SU-DHL-6 (cell line): ENCODE data around the gene RNASE13.

Experiments
- EZH2phosphoT487 ChIP-seq: fragments of 200-600 bp; sonication (generic), shearing (Covaris generic); conservative IDR thresholded peaks from 2 replicates; pipeline ENCODE4 v1.6.1; 2018; ENCODE audit warnings: mild to moderate bottlenecking, antibody characterized with exemption, low read length, moderate library complexity, mixed read lengths
- TF ChIP-seq, protein P1 (sequence below): fragments of 200-600 bp; sonication (generic); IDR thresholded peaks from one replicate; pipeline ENCODE4 v1.5.1; 2017; ENCODE audit warnings: antibody characterized with exemption, mild to moderate bottlenecking, low read length, moderate library complexity; ENCODE audit not compliant: insufficient read depth, poor library complexity, severe bottlenecking

DNA sequence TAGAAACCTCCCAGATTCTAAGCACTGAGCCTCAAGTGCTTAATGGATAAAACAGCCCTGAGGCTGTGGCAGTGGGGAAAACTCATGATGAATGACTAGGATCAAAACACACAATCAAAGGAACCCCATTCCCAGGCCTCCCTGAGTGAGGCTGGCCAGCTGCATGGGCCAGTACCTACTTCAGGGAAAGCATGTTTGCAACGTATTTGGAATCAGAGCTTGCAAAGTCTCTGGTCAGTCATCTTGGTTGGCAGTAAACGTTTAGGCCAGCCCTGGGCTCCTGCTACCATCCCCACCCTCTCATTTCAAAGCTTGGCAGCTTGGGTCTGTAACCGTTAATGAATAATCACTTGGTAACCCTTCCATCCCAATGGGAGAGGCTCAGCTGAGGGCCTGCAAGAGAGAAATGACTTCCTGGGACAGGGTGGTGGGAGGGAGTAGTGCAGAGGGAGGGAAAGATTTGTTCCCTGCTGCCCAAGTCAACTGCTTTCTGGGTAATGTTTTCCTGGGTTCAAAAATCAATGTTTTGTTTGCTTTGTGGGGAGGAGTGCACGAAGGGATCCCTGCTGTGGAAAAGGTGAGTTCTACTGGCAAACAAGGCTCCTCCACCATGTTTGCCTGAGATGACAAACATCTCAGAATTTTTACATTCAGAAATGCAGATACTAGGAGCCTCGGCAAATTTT, 21.0 kb upstream of the RNASE13 start:
- TF ChIP-seq, protein P1, sequence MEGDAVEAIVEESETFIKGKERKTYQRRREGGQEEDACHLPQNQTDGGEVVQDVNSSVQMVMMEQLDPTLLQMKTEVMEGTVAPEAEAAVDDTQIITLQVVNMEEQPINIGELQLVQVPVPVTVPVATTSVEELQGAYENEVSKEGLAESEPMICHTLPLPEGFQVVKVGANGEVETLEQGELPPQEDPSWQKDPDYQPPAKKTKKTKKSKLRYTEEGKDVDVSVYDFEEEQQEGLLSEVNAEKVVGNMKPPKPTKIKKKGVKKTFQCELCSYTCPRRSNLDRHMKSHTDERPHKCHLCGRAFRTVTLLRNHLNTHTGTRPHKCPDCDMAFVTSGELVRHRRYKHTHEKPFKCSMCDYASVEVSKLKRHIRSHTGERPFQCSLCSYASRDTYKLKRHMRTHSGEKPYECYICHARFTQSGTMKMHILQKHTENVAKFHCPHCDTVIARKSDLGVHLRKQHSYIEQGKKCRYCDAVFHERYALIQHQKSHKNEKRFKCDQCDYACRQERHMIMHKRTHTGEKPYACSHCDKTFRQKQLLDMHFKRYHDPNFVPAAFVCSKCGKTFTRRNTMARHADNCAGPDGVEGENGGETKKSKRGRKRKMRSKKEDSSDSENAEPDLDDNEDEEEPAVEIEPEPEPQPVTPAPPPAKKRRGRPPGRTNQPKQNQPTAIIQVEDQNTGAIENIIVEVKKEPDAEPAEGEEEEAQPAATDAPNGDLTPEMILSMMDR = no peak
- TF ChIP-seq EZH2phosphoT487 = no peak
